Endothelial cell of umbilical vein (primary cell): ENCODE data around the gene PDGFB. TPM values are rescaled to one million over a fixed set of nuclear protein-coding genes. Genes with fewer than 3 reads are reported as not detected.

ENCODE experiments used
- BruUV-seq: library from RNA; stranded (reverse); fragments of 400-500 nt; replicated peaks from 2 replicates; lab custom pipeline; 2021; lab: Mats Ljungman, UMichigan
- CTCF ChIA-PET: fragments of 300-600, 350-600 bp; sonication (Branson Sonifier 250); formaldehyde crosslinking; loops from one replicate; lab custom pipeline; 2021; ENCODE audit warnings: antibody characterized with exemption, inconsistent platforms; lab: Charles Lee
- POLR2A ChIA-PET: fragments of 300-600, 350-600 bp; sonication (Branson Sonifier 250); formaldehyde crosslinking; loops from one replicate; lab custom pipeline; 2021; ENCODE audit warnings: antibody characterized with exemption, inconsistent platforms; lab: Charles Lee
- DNase-seq: peaks from one replicate; pipeline ENCODE4 v3.0.0-alpha.2; 2011; ENCODE audit warnings: low read depth, low spot score
- FAIRE-seq: peaks from 2 replicates; lab custom pipeline; 2011; peaks lifted over from hg19 to GRCh38; lab: Jason Lieb, UNC
- H2AFZ ChIP-seq: 2 replicates; pipeline ENCODE4 v1.6.0; 2012; ENCODE audit warnings: low read depth, low read length, control low read depth, inconsistent platforms
- H3K27ac ChIP-seq: 2 replicates; pipeline ENCODE4 v1.5.1; 2011; ENCODE audit warnings: low read depth, mild to moderate bottlenecking, control low read depth, low read length, moderate library complexity; ENCODE audit not compliant: insufficient read depth
- H3K27me3 ChIP-seq, 2 experiments: 2 replicates each; pipeline versions ENCODE4 v1.6.0 to v1.6.1; 2011; ENCODE audit warnings: low read length in 2 of 2, mixed read lengths in 1 of 2; ENCODE audit not compliant: control insufficient read depth in 2 of 2, insufficient read depth in 2 of 2
- H3K36me3 ChIP-seq, 2 experiments: 2 replicates in 1 of 2; 3 replicates in 1 of 2; pipeline ENCODE4 v1.5.1; 2011; ENCODE audit warnings: low read length in 2 of 2, mild to moderate bottlenecking in 1 of 2, moderate library complexity in 1 of 2; ENCODE audit not compliant: control insufficient read depth in 2 of 2, insufficient read depth in 2 of 2; ENCODE audit errors: extremely low read depth in 1 of 2
- H3K4me1 ChIP-seq: 3 replicates; pipeline ENCODE4 v1.5.1; 2011; ENCODE audit warnings: mild to moderate bottlenecking, low read length; ENCODE audit not compliant: control insufficient read depth, insufficient read depth; ENCODE audit errors: extremely low read depth
- H3K4me2 ChIP-seq: 2 replicates; pipeline ENCODE4 v1.6.1; 2011; ENCODE audit warnings: low read length, control low read depth, mixed read lengths; ENCODE audit not compliant: insufficient read depth
- H3K4me3 ChIP-seq, 3 experiments: fragments of 200-600 bp in 1 of 3; sonication (generic), shearing (Covaris generic) in 1 of 3; replicated peaks in 1 of 3; 2 replicates each; pipeline ENCODE4 v1.5.1; 2011 to 2016; ENCODE audit warnings: control low read depth in 3 of 3, low read length in 3 of 3, mild to moderate bottlenecking in 2 of 3, inconsistent platforms in 1 of 3, low read depth in 1 of 3, moderate library complexity in 1 of 3; ENCODE audit not compliant: insufficient read depth in 1 of 3
- H3K79me2 ChIP-seq: 2 replicates; pipeline ENCODE4 v1.6.0; 2012; ENCODE audit warnings: low read length, inconsistent platforms; ENCODE audit not compliant: control insufficient read depth, insufficient read depth
- H3K9ac ChIP-seq: replicated peaks from 2 replicates; pipeline ENCODE3; 2011; ENCODE audit warnings: low read length, control low read depth; ENCODE audit not compliant: insufficient read depth; ENCODE audit errors: extremely low read depth
- H3K9me1 ChIP-seq: replicated peaks from 3 replicates; pipeline ENCODE4 v1.6.0; 2011; ENCODE audit warnings: mild to moderate bottlenecking, low read length; ENCODE audit not compliant: control insufficient read depth, insufficient read depth; ENCODE audit errors: extremely low read depth
- H3K9me3 ChIP-seq: replicated peaks from 2 replicates; pipeline ENCODE4 v1.5.1; 2012; ENCODE audit warnings: low read length, inconsistent platforms; ENCODE audit not compliant: control insufficient read depth, insufficient read depth
- H4K20me1 ChIP-seq: replicated peaks from 2 replicates; pipeline ENCODE3; 2011; ENCODE audit warnings: mild to moderate bottlenecking, low read length; ENCODE audit not compliant: control insufficient read depth, insufficient read depth; ENCODE audit errors: extremely low read depth
- EZH2 ChIP-seq: IDR thresholded peaks from 2 replicates; pipeline ENCODE4 v1.6.1; 2012; ENCODE audit warnings: borderline replicate concordance, low read depth, mild to moderate bottlenecking, moderate library complexity, low read length, inconsistent platforms; ENCODE audit not compliant: severe bottlenecking
- GATA2 ChIP-seq: IDR thresholded peaks from 2 replicates; pipeline ENCODE4 v1.7.0; 2011; ENCODE audit warnings: low read depth, mild to moderate bottlenecking, moderate library complexity, mixed read lengths, low read length; ENCODE audit not compliant: insufficient read length, insufficient read depth
- JUN ChIP-seq: IDR thresholded peaks from 2 replicates; pipeline ENCODE4 v1.6.1; 2011; ENCODE audit warnings: borderline replicate concordance, low read depth; ENCODE audit not compliant: insufficient read length, insufficient read depth
- MYC ChIP-seq: IDR thresholded peaks from one replicate; pipeline ENCODE4 v1.6.1; 2011; ENCODE audit warnings: mild to moderate bottlenecking, low read depth, low read length
- POLR2A ChIP-seq: IDR thresholded peaks from 2 replicates; pipeline ENCODE4 v1.6.1; 2012; ENCODE audit warnings: low read depth, mild to moderate bottlenecking, control low read depth, low read length
- POLR2AphosphoS5 ChIP-seq: IDR thresholded peaks from 2 replicates; pipeline ENCODE4 v1.6.1; 2012; ENCODE audit warnings: low read depth, mild to moderate bottlenecking, control low read depth, low read length, moderate library complexity; ENCODE audit not compliant: insufficient read depth
- dilution Hi-C: fragments of 300-500 bp; cut with MboI; formaldehyde crosslinking; loops from one replicate; pipeline ENCODE4 v1.15.0; 2019; ENCODE audit warnings: low sequenced_read_pairs; ENCODE audit not compliant: extremely low pct_ligation_motif_present
- intact Hi-C: fragments of 100-400 bp; cut with micrococcal nuclease; formaldehyde crosslinking; loops from one replicate; pipeline ENCODE4 v1.10.0; 2022
- polyA plus RNA-seq, 4 experiments: library from polyadenylated mRNA; depleted of rRNA in 3 of 4; stranded (reverse) in 3 of 4; unstranded in 1 of 4; fragments of >200 nt; gene quantifications; 2 replicates each; pipeline versions ENCODE4 v1.2.1 to v1.2.3, GENCODE V29; 2011 to 2012; ENCODE audit warnings: missing spikeins in 1 of 4
- total RNA-seq: library from RNA; stranded (reverse); gene quantifications from 2 replicates; pipeline ENCODE4 v1.2.3, GENCODE V29; 2021
- TF ChIP-seq, protein P1 (sequence below), 2 donors: IDR thresholded peaks; 1 replicate in 1 of 2; 2 replicates in 1 of 2; pipeline ENCODE4 v1.5.1; 2011; ENCODE audit warnings: low read length in 2 of 2, mild to moderate bottlenecking in 2 of 2, moderate library complexity in 2 of 2, control low read depth in 1 of 2, inconsistent platforms in 1 of 2, low read depth in 1 of 2; ENCODE audit not compliant: insufficient read depth in 1 of 2; ENCODE audit errors: extremely low read depth in 1 of 2

Gene PDGFB
- total and polyA plus RNA-seq, 2 donors (not counting 3 experiments of a cell fraction or from before 2014, with no cell fraction given), result 135 to 240 TPM

DNA sequence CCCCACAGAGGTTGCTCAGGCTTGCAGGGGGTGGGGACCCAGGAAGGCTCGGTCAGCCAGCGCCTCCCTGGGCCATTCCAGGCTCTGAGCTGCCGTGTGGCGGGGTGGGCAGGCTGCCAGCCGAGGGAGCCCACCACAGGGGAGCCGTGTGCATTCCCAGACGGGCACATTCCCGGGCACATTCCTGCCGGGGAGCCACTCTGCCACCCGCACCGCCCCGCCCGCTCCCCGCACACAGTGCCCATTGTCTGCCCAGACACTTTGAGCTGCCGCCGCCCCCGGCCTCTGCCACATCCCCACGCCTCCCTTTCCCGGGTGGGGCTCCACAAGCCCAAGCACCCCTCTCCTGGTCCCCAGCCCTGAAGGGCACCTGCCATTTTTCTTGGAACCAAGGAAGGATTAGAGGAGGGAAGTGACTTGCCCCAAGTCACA is 47.3 kb upstream of the PDGFB start:
- DNase-seq (no peak), FAIRE-seq (no peak)
- Histone ChIP-seq H3K27ac (peak overlapping the region; percentile 85), H3K9me1 (no peaks in the 10 kb centered on the region), H3K27me3 (no peaks in the 10 kb centered on the region), H3K4me3 (no peak overlapping the region), H3K79me2 (no peaks in the 10 kb centered on the region), H3K9me3 (no peaks in the 10 kb centered on the region), H2AFZ (peak overlapping the region; percentile 52), H3K36me3 (no peaks in the 10 kb centered on the region), H3K9ac (peak overlapping the region; percentile 56), H3K4me1 (peaks cover 15% of the 10 kb centered on the region), H3K4me2 (no peak overlapping the region), H4K20me1 (no peaks in the 10 kb centered on the region)
- BruUV-seq, result no TSS peak
- TF ChIP-seq GATA2 (no peak), JUN (no peak), MYC (no peak), POLR2A (no peak), EZH2 (no peak), POLR2AphosphoS5 (no peak)
- TF ChIP-seq, protein P1, sequence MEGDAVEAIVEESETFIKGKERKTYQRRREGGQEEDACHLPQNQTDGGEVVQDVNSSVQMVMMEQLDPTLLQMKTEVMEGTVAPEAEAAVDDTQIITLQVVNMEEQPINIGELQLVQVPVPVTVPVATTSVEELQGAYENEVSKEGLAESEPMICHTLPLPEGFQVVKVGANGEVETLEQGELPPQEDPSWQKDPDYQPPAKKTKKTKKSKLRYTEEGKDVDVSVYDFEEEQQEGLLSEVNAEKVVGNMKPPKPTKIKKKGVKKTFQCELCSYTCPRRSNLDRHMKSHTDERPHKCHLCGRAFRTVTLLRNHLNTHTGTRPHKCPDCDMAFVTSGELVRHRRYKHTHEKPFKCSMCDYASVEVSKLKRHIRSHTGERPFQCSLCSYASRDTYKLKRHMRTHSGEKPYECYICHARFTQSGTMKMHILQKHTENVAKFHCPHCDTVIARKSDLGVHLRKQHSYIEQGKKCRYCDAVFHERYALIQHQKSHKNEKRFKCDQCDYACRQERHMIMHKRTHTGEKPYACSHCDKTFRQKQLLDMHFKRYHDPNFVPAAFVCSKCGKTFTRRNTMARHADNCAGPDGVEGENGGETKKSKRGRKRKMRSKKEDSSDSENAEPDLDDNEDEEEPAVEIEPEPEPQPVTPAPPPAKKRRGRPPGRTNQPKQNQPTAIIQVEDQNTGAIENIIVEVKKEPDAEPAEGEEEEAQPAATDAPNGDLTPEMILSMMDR (IDR thresholded peaks at IDR 0.05; ENCODE audit: extremely low read depth in 1 of 2, insufficient read depth in 1 of 2, low read depth in 1 of 2, low read length in 2 of 2), result no peak
- intact Hi-C loops (loop anchor here (1.0 kb wide), 2 partner anchors 9 to 19 kb away; no protein-coding TSS in a partner anchor), dilution Hi-C loops (no loop called here)
- CTCF ChIA-PET, result interaction anchor here (0.7 to 2.5 kb wide), 11 partner anchors 9 to 75 kb away, joined by 3 to 12 read pairs (median 5); partner anchors contain the start of gene PDGFB
- POLR2A ChIA-PET, result interaction anchor here (0.8 to 1.7 kb wide), 2 partner anchors 9 to 47 kb away, joined by 3 to 7 read pairs; partner anchors contain the start of gene PDGFB
